ENCODE data around the gene RAD21L1.

RAD21L1 gene

GRCh38 chr20:1188347-1188746 lies 37.5 kb upstream of the RAD21L1 start:
- Histone ChIP-seq H3K79me2 (ENCODE audit: control insufficient read depth, low read length) (no peaks in the 10 kb centered on the region), H3K4me2 (ENCODE audit: low read length) (no peak overlapping the region), H4K20me1 (ENCODE audit: control insufficient read depth, insufficient read depth, low read depth, low read length) (no peaks in the 10 kb centered on the region), H3K36me3 (ENCODE audit: control insufficient read depth, low read length) (no peaks in the 10 kb centered on the region), H3K4me1 (ENCODE audit: control insufficient read depth, low read length) (no peaks in the 10 kb centered on the region), H3K4me3 (ENCODE audit: low read length) (no peak overlapping the region), H3F3A (ENCODE audit: control insufficient read depth, insufficient read depth) (no peaks in the 10 kb centered on the region), H3K27ac (ENCODE audit: low read depth, low read length) (no peak overlapping the region), H3K27me3 (ENCODE audit: control insufficient read depth, low read length) (peaks cover 15% of the 10 kb centered on the region), H3K9me2 (replicated peaks; ENCODE audit: control insufficient read depth, low read length) (no peaks in the 10 kb centered on the region), H3K9me3 (ENCODE audit: control insufficient read depth, insufficient read depth, low read length) (no peaks in the 10 kb centered on the region)
- TF ChIP-seq EZH2phosphoT487 (IDR thresholded peaks at IDR 0.05; ENCODE audit: borderline replicate concordance, low read length) (no peak), CTCF (IDR thresholded peaks at IDR 0.05; ENCODE audit: low read depth, low read length, poor library complexity, severe bottlenecking) (no peak)

- H3K9me3 ChIP-seq (ENCODE audit: control insufficient read depth, insufficient read depth, low read length) = no peaks in the 10 kb centered on the region
- no peaks in the 10 kb centered on the region for H4K20me1 ChIP-seq (ENCODE audit: control insufficient read depth, insufficient read depth, low read depth, low read length)
- peaks cover 3% of the 10 kb centered on the region for H3K27me3 ChIP-seq (ENCODE audit: control insufficient read depth, low read length)
- TF ChIP-seq CTCF (IDR thresholded peaks at IDR 0.05; ENCODE audit: low read depth, low read length, poor library complexity, severe bottlenecking) = no peak
- TF ChIP-seq EZH2phosphoT487 (IDR thresholded peaks at IDR 0.05; ENCODE audit: borderline replicate concordance, low read length) = no peak
- H3K27ac ChIP-seq (ENCODE audit: low read depth, low read length) = no peak overlapping the region
- no peaks in the 10 kb centered on the region for H3K4me1 ChIP-seq (ENCODE audit: control insufficient read depth, low read length)
- H3K79me2 ChIP-seq (ENCODE audit: control insufficient read depth, low read length) = no peaks in the 10 kb centered on the region
- H3F3A ChIP-seq (ENCODE audit: control insufficient read depth, insufficient read depth) = no peaks in the 10 kb centered on the region
- H3K4me2 ChIP-seq (ENCODE audit: low read length) = no peak overlapping the region
- no peaks in the 10 kb centered on the region for H3K9me2 ChIP-seq (replicated peaks; ENCODE audit: control insufficient read depth, low read length)
- H3K36me3 ChIP-seq (ENCODE audit: control insufficient read depth, low read length) = no peaks in the 10 kb centered on the region
- no peak overlapping the region for H3K4me3 ChIP-seq (ENCODE audit: low read length)
Observed at GRCh38 chr20:1189827-1190226, 36.0 kb upstream of the RAD21L1 start.

- no peak overlapping the region for H3K4me2 ChIP-seq (ENCODE audit: low read length)
Observed at GRCh38 chr20:1190847-1191246, 35.0 kb upstream of the RAD21L1 start.

More at GRCh38 chr20:1190847-1191246, 35.0 kb upstream of the RAD21L1 start:
- no peaks in the 10 kb centered on the region for H3K36me3 ChIP-seq (ENCODE audit: control insufficient read depth, low read length)
- H3K27ac ChIP-seq (ENCODE audit: low read depth, low read length) = no peak overlapping the region
- no peaks in the 10 kb centered on the region for H4K20me1 ChIP-seq (ENCODE audit: control insufficient read depth, insufficient read depth, low read depth, low read length)
- H3K4me3 ChIP-seq (ENCODE audit: low read length) = no peak overlapping the region
- no peaks in the 10 kb centered on the region for H3F3A ChIP-seq (ENCODE audit: control insufficient read depth, insufficient read depth)
- no peaks in the 10 kb centered on the region for H3K4me1 ChIP-seq (ENCODE audit: control insufficient read depth, low read length)
- H3K9me3 ChIP-seq (ENCODE audit: control insufficient read depth, insufficient read depth, low read length) = no peaks in the 10 kb centered on the region
- peaks cover 3% of the 10 kb centered on the region for H3K27me3 ChIP-seq (ENCODE audit: control insufficient read depth, low read length)
- no peaks in the 10 kb centered on the region for H3K9me2 ChIP-seq (replicated peaks; ENCODE audit: control insufficient read depth, low read length)
- no peak for TF ChIP-seq CTCF (IDR thresholded peaks at IDR 0.05; ENCODE audit: low read depth, low read length, poor library complexity, severe bottlenecking)
- TF ChIP-seq EZH2phosphoT487 (IDR thresholded peaks at IDR 0.05; ENCODE audit: borderline replicate concordance, low read length) = no peak
- no peaks in the 10 kb centered on the region for H3K79me2 ChIP-seq (ENCODE audit: control insufficient read depth, low read length)

All from DOHH2 (cell line).